Muscle of leg (tissue), 11 donors: ENCODE results near the gene KMO. TPM values are rescaled to one million over a fixed set of nuclear protein-coding genes. Genes with fewer than 3 reads are reported as not detected.

ENCODE experiments used
- DNase-seq: peaks from one replicate; pipeline ENCODE4 v3.0.0; 2013
- H3K27ac ChIP-seq: one replicate; pipeline ENCODE4 v1.5.1; 2013; ENCODE audit warnings: mild to moderate bottlenecking, low read length, control low read depth
- H3K27me3 ChIP-seq: one replicate; pipeline ENCODE4 v1.6.1; 2013; ENCODE audit warnings: low read length; ENCODE audit not compliant: control insufficient read depth, insufficient read depth
- H3K36me3 ChIP-seq: one replicate; pipeline ENCODE4 v1.6.1; 2013; ENCODE audit warnings: low read length; ENCODE audit not compliant: control insufficient read depth, insufficient read depth
- H3K4me1 ChIP-seq: one replicate; pipeline ENCODE4 v1.6.1; 2013; ENCODE audit warnings: low read length; ENCODE audit not compliant: control insufficient read depth, insufficient read depth
- H3K4me3 ChIP-seq: one replicate; pipeline ENCODE4 v1.5.1; 2013; ENCODE audit warnings: low read length, control low read depth
- H3K9me3 ChIP-seq: replicated peaks from 2 replicates; pipeline ENCODE4 v1.6.1; 2013; ENCODE audit warnings: low read depth, low read length; ENCODE audit not compliant: control insufficient read depth
- WGBS: methylation state at CpG from one replicate; pipeline ENCODE4 v1.1.5; 2013; ENCODE audit warnings: missing lambda C conversion rate; ENCODE audit not compliant: insufficient coverage; 5-methylcytosine and 5-hydroxymethylcytosine counted together
- polyA plus RNA-seq, 8 donors: library from polyadenylated mRNA; unstranded; fragments of 120-200 nt; gene quantifications; one replicate each; pipeline versions ENCODE4 v1.2.1 to v1.2.3, GENCODE V29; 2013; ENCODE audit warnings: inconsistent platforms in 1 of 8, low replicate concordance in 1 of 8; ENCODE audit not compliant: insufficient read length in 8 of 8, insufficient read depth in 1 of 8
- total RNA-seq: library from RNA; stranded (reverse); fragments of 120-200 nt; gene quantifications from one replicate; pipeline ENCODE4 v1.2.4, GENCODE V29; 2013

Gene KMO
- total and polyA plus RNA-seq, 9 donors = 0.11 to 0.53 (median 0.23) TPM

GRCh38 chr1:241637604-241638003 lies 105.4 kb downstream of the KMO start:
- WGBS = 87% methylated on average over 2 of the region's 4 CpGs
- H3K27ac ChIP-seq = no peak overlapping the region
- peaks cover 2% of the 10 kb centered on the region for H3K9me3 ChIP-seq
- H3K27me3 ChIP-seq = no peaks in the 10 kb centered on the region
- no peak for DNase-seq
- H3K4me3 ChIP-seq = no peak overlapping the region
- peaks cover 4% of the 10 kb centered on the region for H3K36me3 ChIP-seq
- peaks cover 11% of the 10 kb centered on the region for H3K4me1 ChIP-seq

GRCh38 chr1:241638099-241638682 lies 106.0 kb downstream of the KMO start:
- peak overlapping the region; percentile 8 for H3K4me3 ChIP-seq
- H3K36me3 ChIP-seq = peaks cover 4% of the 10 kb centered on the region
- no peaks in the 10 kb centered on the region for H3K27me3 ChIP-seq
- peaks cover 3% of the 10 kb centered on the region for H3K9me3 ChIP-seq
- no CpG with 5 or more reads among the region's 5 CpGs for WGBS
- peaks cover 11% of the 10 kb centered on the region for H3K4me1 ChIP-seq
- H3K27ac ChIP-seq = no peak overlapping the region
- DNase-seq = no peak

GRCh38 chr1:241638909-241639622 lies 106.9 kb downstream of the KMO start:
- H3K27ac ChIP-seq = peak overlapping the region; percentile 38
- H3K9me3 ChIP-seq = peaks cover 3% of the 10 kb centered on the region
- no peak for DNase-seq
- 8% methylated on average over 8 of the region's 11 CpGs for WGBS
- H3K4me3 ChIP-seq = peak overlapping the region; percentile 96
- H3K4me1 ChIP-seq = peaks cover 11% of the 10 kb centered on the region
- peaks cover 4% of the 10 kb centered on the region for H3K36me3 ChIP-seq
- H3K27me3 ChIP-seq = no peaks in the 10 kb centered on the region

- DNase-seq = peak; percentile 18
- peak overlapping the region; percentile 96 for H3K4me3 ChIP-seq
- 0% methylated on average over 18 of the region's 42 CpGs for WGBS
- peaks cover 11% of the 10 kb centered on the region for H3K4me1 ChIP-seq
- peaks cover 3% of the 10 kb centered on the region for H3K9me3 ChIP-seq
- H3K36me3 ChIP-seq = peaks cover 4% of the 10 kb centered on the region
- no peaks in the 10 kb centered on the region for H3K27me3 ChIP-seq
- peak overlapping the region; percentile 88 for H3K27ac ChIP-seq
Observed at GRCh38 chr1:241639623-241640148, 107.5 kb downstream of the KMO start.

GRCh38 chr1:241640149-241640866 lies 108.1 kb downstream of the KMO start, which contains the start of the genes CHML and OPN3:
TSS of gene CHML (minus strand) at chr1:241640369. CDS start at chr1:241635766, 4,603 bp downstream.
TSS of gene OPN3 (minus strand) at chr1:241640369. CDS start at chr1:241640254, 115 bp downstream.
- peaks cover 2% of the 10 kb centered on the region for H3K36me3 ChIP-seq
- peak within 1 kb of the TSS; percentile 96 for H3K4me3 ChIP-seq
- 3% methylated on average over 78 of the region's 81 CpGs for WGBS
- H3K27ac ChIP-seq = peak within 1 kb of the TSS; percentile 88
- no peaks in the 10 kb centered on the region for H3K27me3 ChIP-seq
- DNase-seq = peak; percentile 96
- peaks cover 3% of the 10 kb centered on the region for H3K9me3 ChIP-seq
- H3K4me1 ChIP-seq = peaks cover 11% of the 10 kb centered on the region

GRCh38 chr1:241640867-241641622 lies 108.9 kb downstream of the KMO start:
- peak overlapping the region; percentile 51 for H3K4me3 ChIP-seq
- peak overlapping the region; percentile 32 for H3K27ac ChIP-seq
- H3K9me3 ChIP-seq = peaks cover 3% of the 10 kb centered on the region
- H3K27me3 ChIP-seq = no peaks in the 10 kb centered on the region
- no peak for DNase-seq
- H3K4me1 ChIP-seq = peaks cover 11% of the 10 kb centered on the region
- WGBS = 98% methylated on average over 4 of the region's 9 CpGs
- no peaks in the 10 kb centered on the region for H3K36me3 ChIP-seq

GRCh38 chr1:241641773-241642592 lies 109.8 kb downstream of the KMO start:
- 95% methylated on average over 8 of the region's 12 CpGs for WGBS
- peaks cover 11% of the 10 kb centered on the region for H3K4me1 ChIP-seq
- no peak overlapping the region for H3K4me3 ChIP-seq
- H3K27ac ChIP-seq = no peak overlapping the region
- H3K27me3 ChIP-seq = no peaks in the 10 kb centered on the region
- peaks cover 3% of the 10 kb centered on the region for H3K9me3 ChIP-seq
- no peak for DNase-seq
- no peaks in the 10 kb centered on the region for H3K36me3 ChIP-seq

GRCh38 chr1:241642593-241642944 lies 110.4 kb downstream of the KMO start:
- Histone ChIP-seq H3K36me3 (no peaks in the 10 kb centered on the region), H3K27ac (no peak overlapping the region), H3K27me3 (no peaks in the 10 kb centered on the region), H3K9me3 (peaks cover 3% of the 10 kb centered on the region), H3K4me1 (peaks cover 11% of the 10 kb centered on the region), H3K4me3 (no peak overlapping the region)
- no CpG with 5 or more reads among the region's 1 CpG for whole genome bisulfite sequencing
- DNase-seq = no peak

GRCh38 chr1:241644259-241644658 lies 112.1 kb downstream of the KMO start:
- no CpG with 5 or more reads among the region's 2 CpGs for WGBS
- H3K4me1 ChIP-seq = peaks cover 5% of the 10 kb centered on the region
- H3K27ac ChIP-seq = no peak overlapping the region
- H3K27me3 ChIP-seq = no peaks in the 10 kb centered on the region
- H3K36me3 ChIP-seq = no peaks in the 10 kb centered on the region
- DNase-seq = no peak
- peaks cover 3% of the 10 kb centered on the region for H3K9me3 ChIP-seq
- H3K4me3 ChIP-seq = no peak overlapping the region
